ENCODE data around the gene EFEMP2. TPM values are rescaled to one million over a fixed set of nuclear protein-coding genes. Genes with fewer than 3 reads are reported as not detected.

The EFEMP2 gene
- total RNA-seq, 3 donors from 2014 or later: 34.5 to 75.0 (median 57.0) TPM

DNA sequence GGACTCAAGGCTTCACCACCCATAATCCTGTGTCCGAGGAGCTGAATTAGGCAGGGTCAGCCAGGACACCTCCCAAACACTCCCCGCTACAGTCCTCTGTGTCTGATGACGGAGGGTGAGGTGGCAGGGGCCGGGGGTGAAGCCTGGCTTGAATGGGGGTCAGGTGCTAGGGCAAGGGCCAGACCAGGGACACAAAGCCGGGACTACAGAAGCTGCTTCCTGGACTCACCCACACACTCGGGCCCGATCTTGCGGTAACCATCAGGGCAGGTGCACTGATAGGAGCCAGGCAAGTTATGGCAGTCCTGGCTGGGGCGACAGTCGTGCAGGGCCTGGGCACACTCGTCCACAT lies 2.3 kb downstream of the EFEMP2 start:
- H3K4me1 ChIP-seq: peaks cover 0 to 10% of the 10 kb centered on the region in 2 donors
- H3K36me3 ChIP-seq: no peaks in the 10 kb centered on the region
- no peaks in the 10 kb centered on the region for H3K27me3 ChIP-seq
- intact Hi-C loops (cut with DNase I; ENCODE audit: low total_unique reads): no loop called here
- H3K27ac ChIP-seq: peak overlapping the region in 1 of 2 donors; percentile 97
- no peak for DNase-seq (ENCODE audit: low spot score in 2 of 2)
- TF ChIP-seq, protein P1, sequence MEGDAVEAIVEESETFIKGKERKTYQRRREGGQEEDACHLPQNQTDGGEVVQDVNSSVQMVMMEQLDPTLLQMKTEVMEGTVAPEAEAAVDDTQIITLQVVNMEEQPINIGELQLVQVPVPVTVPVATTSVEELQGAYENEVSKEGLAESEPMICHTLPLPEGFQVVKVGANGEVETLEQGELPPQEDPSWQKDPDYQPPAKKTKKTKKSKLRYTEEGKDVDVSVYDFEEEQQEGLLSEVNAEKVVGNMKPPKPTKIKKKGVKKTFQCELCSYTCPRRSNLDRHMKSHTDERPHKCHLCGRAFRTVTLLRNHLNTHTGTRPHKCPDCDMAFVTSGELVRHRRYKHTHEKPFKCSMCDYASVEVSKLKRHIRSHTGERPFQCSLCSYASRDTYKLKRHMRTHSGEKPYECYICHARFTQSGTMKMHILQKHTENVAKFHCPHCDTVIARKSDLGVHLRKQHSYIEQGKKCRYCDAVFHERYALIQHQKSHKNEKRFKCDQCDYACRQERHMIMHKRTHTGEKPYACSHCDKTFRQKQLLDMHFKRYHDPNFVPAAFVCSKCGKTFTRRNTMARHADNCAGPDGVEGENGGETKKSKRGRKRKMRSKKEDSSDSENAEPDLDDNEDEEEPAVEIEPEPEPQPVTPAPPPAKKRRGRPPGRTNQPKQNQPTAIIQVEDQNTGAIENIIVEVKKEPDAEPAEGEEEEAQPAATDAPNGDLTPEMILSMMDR (IDR thresholded peaks at IDR 0.05): no peak
- no peak for TF ChIP-seq POLR2AphosphoS5 (IDR thresholded peaks at IDR 0.05)
- TF ChIP-seq POLR2A (IDR thresholded peaks at IDR 0.05): no peak
- peak overlapping the region in 1 of 3 donors; percentile 88 for H3K4me3 ChIP-seq
- H3K9me3 ChIP-seq: no peaks in the 10 kb centered on the region

DNA sequence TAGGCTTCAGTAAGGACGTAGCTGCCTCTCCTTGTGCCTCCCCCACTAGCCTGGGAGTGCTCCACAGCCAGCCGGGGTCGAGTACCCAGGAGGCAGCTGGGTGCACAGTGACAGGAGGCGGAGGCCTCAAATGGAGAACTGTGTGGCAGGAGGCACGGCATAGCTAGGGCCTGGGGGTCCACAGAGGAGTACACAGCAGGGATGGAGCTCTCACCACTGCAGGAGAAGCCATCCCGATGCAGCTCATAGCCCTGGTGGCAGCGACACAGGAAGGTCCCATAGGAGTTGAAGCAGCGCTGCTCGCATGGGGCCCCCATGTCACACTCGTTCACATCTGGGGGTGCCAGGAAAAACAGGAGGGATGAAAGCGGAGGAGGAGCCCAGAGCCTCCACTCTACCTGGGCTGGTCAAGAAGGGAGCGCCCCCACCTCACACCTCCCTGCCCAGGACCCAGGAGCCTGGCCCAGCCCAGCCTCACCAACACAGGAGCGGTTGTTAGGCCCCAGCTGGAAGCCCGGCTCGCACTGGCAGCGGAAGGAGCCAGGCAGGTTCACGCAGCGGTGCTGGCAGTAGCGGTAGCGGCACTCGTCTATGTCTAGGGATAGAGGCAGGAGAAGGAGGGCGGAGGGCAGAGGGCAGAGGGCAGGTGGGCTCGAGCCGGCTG lies 2.8 kb downstream of the EFEMP2 start:
- intact Hi-C loops (cut with DNase I; ENCODE audit: low total_unique reads): no loop called here
- no peaks in the 10 kb centered on the region for H3K9me3 ChIP-seq
- H3K27me3 ChIP-seq: no peaks in the 10 kb centered on the region
- no peak overlapping the region for H3K4me3 ChIP-seq
- no peaks in the 10 kb centered on the region for H3K36me3 ChIP-seq
- TF ChIP-seq, protein P1 (IDR thresholded peaks at IDR 0.05): no peak
- TF ChIP-seq POLR2A (IDR thresholded peaks at IDR 0.05): no peak
- TF ChIP-seq POLR2AphosphoS5 (IDR thresholded peaks at IDR 0.05): no peak
- H3K4me1 ChIP-seq: peaks cover 0 to 10% of the 10 kb centered on the region in 2 donors
- DNase-seq (ENCODE audit: low spot score in 2 of 2): no peak
- H3K27ac ChIP-seq: peak overlapping the region in 1 of 2 donors; percentile 97

DNA sequence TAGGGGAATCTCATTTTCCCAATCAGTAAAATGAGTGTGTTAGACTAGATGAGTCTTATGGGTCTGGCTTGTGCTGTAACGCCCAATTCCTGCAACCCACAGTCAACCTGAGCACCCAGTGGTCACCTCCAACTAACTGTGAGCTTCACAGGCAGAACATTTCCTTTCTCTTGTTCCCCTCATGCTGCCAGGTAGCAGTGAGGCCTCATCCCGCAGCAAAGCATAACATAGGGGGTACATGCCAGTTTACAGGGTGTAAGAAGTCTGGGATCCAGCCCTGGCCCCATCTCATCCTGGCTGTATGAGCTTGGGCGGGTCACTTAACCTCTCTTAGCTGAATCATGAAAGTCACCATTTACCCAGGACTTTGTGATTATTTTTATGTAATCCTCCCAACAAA lies 3.7 kb downstream of the EFEMP2 start:
- peaks cover 4% of the 10 kb centered on the region for H3K36me3 ChIP-seq
- H3K4me1 ChIP-seq: peaks cover 0 to 10% of the 10 kb centered on the region in 2 donors
- H3K4me3 ChIP-seq: no peak overlapping the region
- no peaks in the 10 kb centered on the region for H3K27me3 ChIP-seq
- peak overlapping the region in 1 of 2 donors; percentile 5 for H3K27ac ChIP-seq
- DNase-seq (ENCODE audit: low spot score in 2 of 2): no peak
- TF ChIP-seq, protein P1 (IDR thresholded peaks at IDR 0.05): no peak
- TF ChIP-seq POLR2A (IDR thresholded peaks at IDR 0.05): no peak
- H3K9me3 ChIP-seq: no peaks in the 10 kb centered on the region
- intact Hi-C loops (cut with DNase I; ENCODE audit: low total_unique reads): no loop called here

DNA sequence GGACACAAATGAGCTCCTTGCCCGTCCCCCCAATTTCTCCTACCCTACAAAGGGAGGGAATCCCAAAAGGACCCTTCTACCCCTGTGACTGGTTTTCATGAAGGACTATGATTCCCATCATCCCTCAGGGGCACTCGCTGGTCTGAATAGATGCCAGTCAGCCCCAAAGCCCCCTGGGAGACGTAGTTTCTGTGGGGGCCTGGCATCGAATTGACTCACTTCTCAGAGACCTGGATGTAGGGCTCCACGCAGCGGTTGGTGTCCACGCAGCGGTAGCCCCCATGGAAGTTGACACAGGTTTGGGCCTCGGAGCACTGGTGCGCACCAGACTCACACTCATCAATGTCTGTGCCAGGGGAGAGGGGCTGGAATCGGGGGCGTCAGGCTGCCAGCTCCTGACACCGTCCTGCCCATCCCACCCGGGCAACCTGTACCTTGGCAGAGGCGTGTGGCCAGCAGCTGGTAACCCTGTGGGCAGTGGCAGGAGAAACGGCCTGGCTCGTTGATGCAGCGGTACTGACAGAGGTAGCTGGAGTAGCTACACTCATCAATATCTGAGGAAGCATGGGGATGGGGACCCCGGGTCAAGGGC lies 4.4 kb downstream of the EFEMP2 start:
- DNase-seq (ENCODE audit: low spot score in 2 of 2): no peak

More for the DNA sequence above, 4.4 kb downstream of the EFEMP2 start:
- TF ChIP-seq POLR2A (IDR thresholded peaks at IDR 0.05) (no peak), POLR2AphosphoS5 (IDR thresholded peaks at IDR 0.05) (no peak)
- TF ChIP-seq, protein P1 (IDR thresholded peaks at IDR 0.05): no peak
- Histone ChIP-seq H3K4me1 (peaks cover 0 to 10% of the 10 kb centered on the region in 2 donors), H3K27me3 (no peaks in the 10 kb centered on the region), H3K27ac (no peak overlapping the region), H3K4me3 (no peak overlapping the region), H3K36me3 (peaks cover 5% of the 10 kb centered on the region), H3K9me3 (no peaks in the 10 kb centered on the region)
- intact Hi-C loops (cut with DNase I; ENCODE audit: low total_unique reads): no loop called here
